Activated CD8-positive, alpha-beta memory T cell treated with anti-CD3 and anti-CD28 coated beads, Interleukin-2, amount 50 U/mL, for 48 hours (primary cell): ENCODE measurements around the gene LRRC8D.
A peak's percentile ranks its signal among the peaks of the same experiment; 100 is the strongest.
"Not testable (repeated sequence)": the region's sequence is repeated elsewhere in the genome, so short reads cannot be mapped to it uniquely, and the experiment has no call there.

Source experiments
- DNase-seq: peaks from one replicate; pipeline ENCODE4 v3.0.0-alpha.2; 2020

LRRC8D gene

GRCh38 chr1:89820422-89821321 lies at the start of gene LRRC8D:
TSS of gene LRRC8D (plus strand) at chr1:89821032. CDS start at chr1:89933069, 112,037 bp downstream.
- peak; percentile 86 for DNase-seq

- DNase-seq, result no peak
These were observed 48.8 kb upstream of the LRRC8D start for GRCh38 chr1:89771991-89772560.

DNA sequence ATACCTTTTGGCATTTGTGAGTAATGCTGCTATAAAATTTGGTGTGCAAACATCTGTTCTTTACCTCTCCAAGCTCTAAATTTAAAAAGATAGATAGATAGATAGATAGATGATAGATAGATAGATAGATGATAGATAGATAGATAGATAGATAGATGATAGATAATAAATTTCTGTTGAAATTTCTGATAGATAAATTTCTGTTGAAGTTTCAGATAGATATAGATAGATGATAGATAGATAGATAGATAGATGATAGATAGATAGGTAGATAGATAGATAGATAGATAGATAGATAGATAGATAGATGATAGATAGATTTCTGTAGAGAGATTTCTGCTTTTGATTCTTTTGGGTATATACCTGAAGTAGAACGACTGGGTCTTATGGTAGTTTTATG lies 44.7 kb upstream of the LRRC8D start:
- DNase-seq, result not testable (repeated sequence)

GRCh38 chr1:89777271-89777670 lies 43.6 kb upstream of the LRRC8D start:
- not testable (repeated sequence) for DNase-seq

DNA sequence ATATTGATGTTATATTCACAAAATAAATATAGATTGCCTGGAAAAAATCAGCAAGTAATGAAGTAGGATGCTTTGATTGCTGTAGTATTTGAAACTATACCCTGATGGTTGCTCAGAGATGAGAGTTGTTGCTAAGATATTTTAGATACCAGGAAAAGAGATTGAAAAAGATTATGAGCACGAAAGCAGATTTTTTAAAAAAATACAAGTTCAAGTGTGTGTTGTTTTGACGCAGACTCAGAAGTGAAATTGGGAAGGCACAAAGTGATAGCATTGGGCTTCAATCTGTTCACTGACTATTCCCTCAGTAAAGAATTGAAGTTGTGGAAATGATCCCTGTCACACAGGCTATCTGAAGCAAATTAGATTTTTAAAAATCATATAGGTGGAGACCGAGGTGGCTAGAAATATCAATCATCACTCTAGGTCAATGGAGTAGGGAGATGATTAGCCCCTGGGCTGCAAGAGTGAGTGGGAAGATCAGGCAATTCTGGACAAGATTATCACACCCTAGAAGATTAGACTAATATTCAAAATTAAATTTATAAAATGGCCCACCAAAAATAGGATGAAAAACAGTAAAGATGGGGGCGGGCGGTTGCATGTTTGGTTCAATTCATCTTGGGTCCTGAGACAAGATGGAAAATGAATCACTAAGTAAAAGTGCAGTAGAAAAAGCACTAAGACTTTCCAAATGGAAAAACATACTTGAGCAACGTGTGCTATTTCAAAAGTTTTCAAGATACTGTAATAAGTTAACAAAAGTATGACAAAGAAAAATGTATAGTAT lies 41.5 kb upstream of the LRRC8D start:
- no peak for DNase-seq

GRCh38 chr1:89780721-89781120 lies 40.1 kb upstream of the LRRC8D start:
- DNase-seq, result no peak

DNA sequence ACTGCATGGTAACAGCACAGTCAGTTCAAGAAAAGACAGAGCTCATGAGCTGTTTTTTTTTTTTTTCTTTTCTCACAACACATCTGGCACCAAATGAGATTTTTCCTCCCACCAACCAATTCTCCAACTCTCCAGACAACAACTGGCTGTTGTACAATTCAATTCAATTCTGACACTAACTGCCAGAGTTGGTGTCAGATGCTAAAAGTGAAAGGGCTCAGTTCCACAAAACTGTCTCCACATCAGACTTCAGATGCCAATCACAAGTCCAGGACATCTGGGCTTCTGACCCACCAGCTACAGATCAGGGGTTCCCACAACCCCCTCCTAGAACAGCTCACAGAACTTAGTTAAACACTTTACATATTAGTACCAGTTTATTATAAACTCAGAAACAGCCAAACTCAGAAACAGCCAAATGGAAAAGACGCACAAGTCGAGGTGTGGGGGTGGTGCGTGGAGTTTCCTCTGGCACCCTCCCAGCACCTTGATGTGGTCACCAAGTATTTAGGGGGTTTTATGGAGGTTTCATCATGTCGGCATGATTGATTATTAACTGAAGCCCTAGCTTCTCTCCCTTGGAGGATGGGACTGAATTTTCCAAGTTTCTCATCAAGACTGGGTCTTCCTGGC lies 39.2 kb upstream of the LRRC8D start:
- DNase-seq, result peak; percentile 79

DNA sequence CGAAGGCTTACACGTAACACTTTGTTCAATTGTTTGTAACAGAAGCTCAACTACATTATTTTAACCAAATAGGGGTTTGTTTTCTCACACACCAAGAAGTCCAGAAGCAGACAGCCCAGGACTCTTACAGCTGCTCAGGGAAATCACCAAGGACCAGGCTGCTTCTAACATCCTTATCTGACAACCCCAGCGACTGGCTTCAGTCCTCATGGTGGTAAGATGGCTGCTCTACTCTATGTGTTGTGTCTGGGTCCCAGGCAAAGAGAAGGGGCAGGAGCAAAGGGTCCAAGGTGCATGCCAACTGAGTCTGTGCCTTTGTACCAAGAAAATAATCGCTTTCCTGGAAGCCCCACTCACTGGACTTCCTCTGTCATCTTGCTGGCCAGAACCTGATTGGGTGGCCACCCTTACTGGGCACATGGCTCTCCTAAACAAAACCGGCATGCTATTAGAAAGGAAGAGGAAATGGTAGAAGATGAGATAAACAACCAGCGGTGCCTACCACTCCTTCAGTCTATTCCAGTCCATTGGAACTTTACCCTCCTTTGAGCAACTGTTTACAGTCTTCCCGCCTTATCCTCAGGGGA lies 34.1 kb upstream of the LRRC8D start:
- no peak for DNase-seq

DNA sequence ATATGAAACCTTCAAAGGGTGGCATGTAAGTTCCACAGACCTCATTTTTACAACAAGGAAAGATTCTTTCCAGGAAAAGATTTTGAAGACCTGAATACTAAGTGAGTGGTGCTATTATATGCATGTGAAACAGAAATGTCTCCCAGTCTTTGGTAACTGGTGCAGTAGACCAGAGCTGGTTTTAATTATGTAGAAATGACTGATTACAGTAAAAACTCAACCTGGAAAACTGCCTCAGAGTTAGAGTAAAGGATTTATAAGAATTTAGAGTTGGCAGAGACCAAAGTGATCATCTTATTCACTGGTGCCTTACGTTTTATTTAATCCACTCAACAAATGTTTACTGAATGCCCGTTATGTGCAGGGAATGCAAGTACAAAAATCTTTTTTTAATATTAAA lies 30.2 kb upstream of the LRRC8D start:
- DNase-seq, result no peak

DNA sequence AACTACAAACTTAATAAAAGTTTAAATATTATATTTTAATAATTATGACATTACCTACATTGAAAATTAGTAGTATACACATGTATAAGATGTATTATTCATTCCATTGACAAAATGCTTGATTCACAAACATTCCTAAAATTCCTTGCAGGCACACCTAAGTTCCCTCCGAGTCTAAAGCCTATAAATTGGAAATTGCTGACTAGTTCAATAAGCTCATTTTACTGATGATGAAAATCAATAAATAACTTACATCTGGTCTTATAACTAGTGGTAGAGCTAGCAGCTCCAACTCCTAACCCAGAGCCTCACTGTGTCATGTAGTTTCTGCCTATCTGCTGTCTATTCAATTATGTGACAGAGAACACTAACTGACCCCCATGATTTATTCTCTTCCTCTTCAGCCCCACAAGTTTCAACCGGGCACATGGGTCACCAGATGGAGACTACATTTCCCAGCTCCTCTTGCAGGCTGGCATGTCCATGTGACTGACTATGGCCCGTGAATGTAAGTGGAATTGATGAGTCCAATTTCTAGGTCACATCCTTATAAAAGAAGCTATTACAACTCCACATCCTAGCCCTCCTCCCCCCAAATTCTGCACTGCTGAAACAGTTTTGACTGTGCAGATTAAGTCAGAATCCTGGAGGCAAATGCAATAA lies 29.6 kb upstream of the LRRC8D start:
- no peak for DNase-seq

GRCh38 chr1:89794406-89794805 lies 26.4 kb upstream of the LRRC8D start:
- DNase-seq, result no peak

DNA sequence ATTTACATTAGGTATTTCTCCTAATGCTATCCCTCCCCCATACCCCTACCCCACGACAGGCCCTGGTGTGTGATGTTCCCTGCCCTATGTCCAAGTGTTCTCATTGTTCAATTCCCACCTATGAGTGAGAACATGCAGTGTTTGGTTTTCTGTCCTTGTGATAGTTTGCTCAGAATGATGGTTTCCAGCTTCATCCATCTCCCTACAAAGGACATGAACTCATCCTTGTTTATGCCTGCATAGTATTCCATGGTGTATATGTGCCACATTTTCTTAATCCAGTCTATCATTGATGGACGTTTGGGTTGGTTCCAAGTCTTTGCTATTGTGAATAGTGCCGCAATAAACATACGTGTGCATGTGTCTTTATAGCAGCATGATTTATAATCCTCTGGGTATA lies 25.3 kb upstream of the LRRC8D start:
- DNase-seq, result not testable (repeated sequence)

GRCh38 chr1:89797876-89798275 lies 23.0 kb upstream of the LRRC8D start:
- DNase-seq, result not testable (repeated sequence)

- DNase-seq, result no peak
These were observed 21.3 kb upstream of the LRRC8D start for GRCh38 chr1:89799495-89799894.

GRCh38 chr1:89800022-89800655 lies 20.7 kb upstream of the LRRC8D start:
- no peak for DNase-seq

DNA sequence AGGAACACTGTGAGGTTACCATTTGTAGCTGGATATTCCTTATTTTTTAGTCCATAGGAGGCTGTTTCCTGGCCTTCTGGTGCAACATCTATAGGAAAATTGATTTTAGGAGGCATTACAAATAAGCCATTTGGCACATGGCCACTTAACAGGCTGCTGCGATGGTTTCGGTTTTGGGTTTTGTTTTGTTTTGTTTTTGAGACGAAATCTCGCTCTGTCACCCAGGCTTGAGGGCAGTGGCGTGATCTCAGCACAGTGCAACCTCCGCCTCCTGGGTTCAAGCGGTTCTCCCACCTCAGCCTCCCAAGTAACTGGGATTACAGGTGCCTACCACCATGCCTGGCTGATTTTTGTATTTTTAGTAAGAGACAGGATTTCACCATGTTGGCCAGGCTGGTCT lies 20.1 kb upstream of the LRRC8D start:
- no peak for DNase-seq

DNA sequence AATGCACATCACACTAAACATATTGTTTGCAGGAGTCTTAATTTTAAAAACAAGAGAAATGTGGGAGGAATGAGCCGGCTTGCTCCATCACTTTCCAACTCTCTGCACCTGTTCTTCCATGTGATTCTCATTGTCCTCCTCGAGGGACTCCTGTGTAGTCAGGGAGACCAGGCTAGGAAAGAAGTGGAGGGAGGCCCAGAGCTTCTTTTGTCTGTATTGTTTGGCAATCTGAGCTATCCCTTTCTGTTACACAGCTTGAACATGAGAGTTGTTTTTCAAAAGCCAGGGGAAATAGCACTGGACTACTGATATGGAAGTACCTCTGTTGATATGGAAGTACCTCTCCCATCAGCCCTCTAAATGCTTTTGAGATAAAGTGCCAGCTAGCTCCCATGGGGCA lies 18.8 kb upstream of the LRRC8D start:
- no peak for DNase-seq

- DNase-seq, result no peak
These were observed 18.0 kb upstream of the LRRC8D start for GRCh38 chr1:89802841-89803240.

DNA sequence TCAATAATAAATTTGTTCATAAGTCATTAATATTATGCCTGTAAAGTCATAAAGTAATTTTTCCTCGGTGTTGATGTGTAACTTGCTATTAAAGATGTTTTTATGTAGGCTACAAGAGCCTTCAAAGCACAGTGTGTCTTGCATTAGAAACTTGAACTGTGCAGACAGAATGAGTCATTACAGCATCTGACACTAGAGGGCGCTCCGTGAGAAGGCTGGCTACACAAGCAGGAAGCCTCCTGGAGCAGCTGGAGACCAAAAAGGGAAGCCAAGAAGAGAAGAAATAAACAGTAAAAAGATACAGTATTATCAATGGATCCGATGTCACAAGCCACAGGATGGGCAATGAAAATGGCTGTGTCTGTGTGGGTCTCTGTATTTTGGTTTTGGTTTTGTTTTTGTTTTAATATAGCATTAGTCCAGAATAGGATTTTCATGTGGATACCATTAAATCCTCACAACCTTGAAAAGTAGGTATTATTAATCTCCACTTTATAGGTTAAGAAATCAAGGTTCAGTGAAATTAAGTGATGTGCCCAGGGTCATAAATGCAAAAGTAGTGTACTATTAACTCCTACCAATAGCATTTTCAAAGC lies 16.1 kb upstream of the LRRC8D start:
- DNase-seq, result peak; percentile 95

DNA sequence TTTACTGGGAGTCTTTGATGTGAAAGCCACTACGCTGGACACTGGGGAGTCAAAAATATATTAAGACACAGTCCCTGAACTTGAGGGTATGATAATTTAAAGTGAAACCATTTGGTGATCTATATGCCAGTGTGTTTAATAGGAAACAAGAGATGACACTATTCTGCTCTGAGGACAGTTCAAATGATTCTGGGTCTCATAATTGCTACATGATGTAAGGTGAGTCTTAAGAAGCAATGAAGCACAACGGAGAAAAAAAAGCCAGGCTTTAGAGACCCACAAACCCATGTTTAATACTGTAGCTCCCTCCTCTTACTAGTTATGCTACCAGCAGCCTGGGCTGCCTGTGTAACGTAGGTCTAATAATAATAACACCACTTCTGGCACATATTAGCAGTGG lies 14.2 kb upstream of the LRRC8D start:
- DNase-seq, result no peak

GRCh38 chr1:89807503-89807902 lies 13.3 kb upstream of the LRRC8D start:
- no peak for DNase-seq
